ENCODE data around the gene KRT86.

GRCh38 chr12:52263761-52264434 lies 10.5 kb upstream of the KRT86 start:
- TF ChIP-seq MYC (IDR thresholded peaks at IDR 0.05; ENCODE audit: low read depth, low read length) (no peak), CTCF (IDR thresholded peaks at IDR 0.05; ENCODE audit: low read depth, low read length) (no peak), MAX (IDR thresholded peaks at IDR 0.05; ENCODE audit: low read depth, low read length) (no peak)

Measured in NB4 (cell line).